HG02588 (cell line): ENCODE data around the gene PRKCA.
"Not testable (repeated sequence)": the region's sequence is repeated elsewhere in the genome, so short reads cannot be mapped to it uniquely, and the experiment has no call there.

Experiments
- ATAC-seq: cut with Tn5 transposase; IDR thresholded peaks from one replicate; pipeline ENCODE4 v1.9.1; 2021; ENCODE audit warnings: mild to moderate bottlenecking, moderate library complexity; ENCODE audit not compliant: unreplicated experiment

PRKCA gene

GRCh38 chr17:66349521-66350254 is 47.3 kb downstream of the PRKCA start:
- ATAC-seq: no peak

GRCh38 chr17:66350576-66350975 is 48.2 kb downstream of the PRKCA start:
- ATAC-seq: not testable (repeated sequence)

- no peak for ATAC-seq
Measured at GRCh38 chr17:66351033-66351432, 48.6 kb downstream of the PRKCA start.

- ATAC-seq: no peak
Measured at GRCh38 chr17:66351701-66352100, 49.3 kb downstream of the PRKCA start.

GRCh38 chr17:66353937-66354401 is 51.6 kb downstream of the PRKCA start:
- ATAC-seq: no peak

GRCh38 chr17:66354472-66354871 is 52.1 kb downstream of the PRKCA start:
- no peak for ATAC-seq

GRCh38 chr17:66354981-66355380 is 52.6 kb downstream of the PRKCA start:
- no peak for ATAC-seq

GRCh38 chr17:66355510-66355909 is 53.1 kb downstream of the PRKCA start:
- ATAC-seq: no peak

GRCh38 chr17:66357037-66357436 is 54.6 kb downstream of the PRKCA start:
- ATAC-seq: no peak

GRCh38 chr17:66359351-66359750 is 56.9 kb downstream of the PRKCA start:
- ATAC-seq: no peak

GRCh38 chr17:66360961-66361565 is 58.6 kb downstream of the PRKCA start:
- ATAC-seq: not testable (repeated sequence)

GRCh38 chr17:66364508-66364907 is 62.1 kb downstream of the PRKCA start:
- no peak for ATAC-seq

GRCh38 chr17:66364990-66365490 is 62.6 kb downstream of the PRKCA start:
- ATAC-seq: no peak

GRCh38 chr17:66365903-66366302 is 63.5 kb downstream of the PRKCA start:
- ATAC-seq: no peak

- ATAC-seq: no peak
Measured at GRCh38 chr17:66367107-66367506, 64.7 kb downstream of the PRKCA start.

- no peak for ATAC-seq
Measured at GRCh38 chr17:66369830-66370229, 67.4 kb downstream of the PRKCA start.

GRCh38 chr17:66371561-66371960 is 69.1 kb downstream of the PRKCA start:
- no peak for ATAC-seq

GRCh38 chr17:66372182-66372581 is 69.8 kb downstream of the PRKCA start:
- ATAC-seq: no peak

- no peak for ATAC-seq
Measured at GRCh38 chr17:66373079-66373478, 70.7 kb downstream of the PRKCA start.

- ATAC-seq: no peak
Measured at GRCh38 chr17:66373944-66374817, 71.8 kb downstream of the PRKCA start.

- no peak for ATAC-seq
Measured at GRCh38 chr17:66375121-66375520, 72.7 kb downstream of the PRKCA start.
